ENCODE measurements around the gene LRRTM1. TPM values are rescaled to one million over a fixed set of nuclear protein-coding genes. Genes with fewer than 3 reads are reported as not detected.

Gene LRRTM1
- total RNA-seq, 1 experiment from 2014 or later, result not detected

DNA sequence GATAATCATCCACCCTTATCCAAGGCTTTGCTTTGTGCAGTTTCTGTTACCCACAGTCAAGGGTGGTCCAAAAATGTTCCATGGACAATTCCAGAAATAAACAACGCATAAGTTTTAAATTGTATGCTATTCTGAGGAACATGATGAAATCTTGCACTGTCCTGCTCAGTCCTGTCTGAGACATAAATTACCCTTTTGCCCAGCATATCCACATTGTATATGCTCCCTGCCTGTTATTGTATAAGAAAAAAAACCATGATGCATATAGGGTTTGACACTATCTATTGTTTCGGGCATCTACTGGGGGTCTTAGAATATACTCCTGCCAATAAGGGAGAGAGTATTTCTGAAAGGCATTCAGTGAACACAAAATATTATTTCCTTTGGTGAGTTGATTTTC, 24.0 kb downstream of the LRRTM1 start:
- CTCF ChIA-PET, result no interaction called here
- no peak overlapping the region for H3K4me3 ChIP-seq (ENCODE audit: low read depth in 2 of 2, low read length in 2 of 2)
- no peaks in the 10 kb centered on the region for H3K36me3 ChIP-seq (ENCODE audit: control insufficient read depth, insufficient read depth, low read length)
- in situ Hi-C loops (cut with HindIII; ENCODE audit: low pct_unique_long_range_greater_than_20kb, low sequenced_read_pairs) (no loop called here), intact Hi-C loops (cut with micrococcal nuclease; ENCODE audit: unreplicated experiment) (no loop called here)
- H3K27me3 ChIP-seq (ENCODE audit: control insufficient read depth, insufficient read depth, low read length), result no peaks in the 10 kb centered on the region
- POLR2A ChIA-PET, result no interaction called here
- no peak overlapping the region for H3K27ac ChIP-seq (ENCODE audit: low read length)
- H3K4me1 ChIP-seq (ENCODE audit: control insufficient read depth, insufficient read depth, low read length), result no peaks in the 10 kb centered on the region
- ATAC-seq (no peak), DNase-seq (ENCODE audit: low read depth, low spot score) (no peak)
- no TSS peak for BruUV-seq (replicated peaks)
- H3K9me3 ChIP-seq (ENCODE audit: control insufficient read depth, insufficient read depth, low read depth, low read length), result no peaks in the 10 kb centered on the region
- TF ChIP-seq, protein P1, sequence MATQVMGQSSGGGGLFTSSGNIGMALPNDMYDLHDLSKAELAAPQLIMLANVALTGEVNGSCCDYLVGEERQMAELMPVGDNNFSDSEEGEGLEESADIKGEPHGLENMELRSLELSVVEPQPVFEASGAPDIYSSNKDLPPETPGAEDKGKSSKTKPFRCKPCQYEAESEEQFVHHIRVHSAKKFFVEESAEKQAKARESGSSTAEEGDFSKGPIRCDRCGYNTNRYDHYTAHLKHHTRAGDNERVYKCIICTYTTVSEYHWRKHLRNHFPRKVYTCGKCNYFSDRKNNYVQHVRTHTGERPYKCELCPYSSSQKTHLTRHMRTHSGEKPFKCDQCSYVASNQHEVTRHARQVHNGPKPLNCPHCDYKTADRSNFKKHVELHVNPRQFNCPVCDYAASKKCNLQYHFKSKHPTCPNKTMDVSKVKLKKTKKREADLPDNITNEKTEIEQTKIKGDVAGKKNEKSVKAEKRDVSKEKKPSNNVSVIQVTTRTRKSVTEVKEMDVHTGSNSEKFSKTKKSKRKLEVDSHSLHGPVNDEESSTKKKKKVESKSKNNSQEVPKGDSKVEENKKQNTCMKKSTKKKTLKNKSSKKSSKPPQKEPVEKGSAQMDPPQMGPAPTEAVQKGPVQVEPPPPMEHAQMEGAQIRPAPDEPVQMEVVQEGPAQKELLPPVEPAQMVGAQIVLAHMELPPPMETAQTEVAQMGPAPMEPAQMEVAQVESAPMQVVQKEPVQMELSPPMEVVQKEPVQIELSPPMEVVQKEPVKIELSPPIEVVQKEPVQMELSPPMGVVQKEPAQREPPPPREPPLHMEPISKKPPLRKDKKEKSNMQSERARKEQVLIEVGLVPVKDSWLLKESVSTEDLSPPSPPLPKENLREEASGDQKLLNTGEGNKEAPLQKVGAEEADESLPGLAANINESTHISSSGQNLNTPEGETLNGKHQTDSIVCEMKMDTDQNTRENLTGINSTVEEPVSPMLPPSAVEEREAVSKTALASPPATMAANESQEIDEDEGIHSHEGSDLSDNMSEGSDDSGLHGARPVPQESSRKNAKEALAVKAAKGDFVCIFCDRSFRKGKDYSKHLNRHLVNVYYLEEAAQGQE (IDR thresholded peaks at IDR 0.05; ENCODE audit: insufficient read depth in 1 of 2, low read depth in 2 of 2, low read length in 1 of 2), result no peak
- TF ChIP-seq, protein P2, sequence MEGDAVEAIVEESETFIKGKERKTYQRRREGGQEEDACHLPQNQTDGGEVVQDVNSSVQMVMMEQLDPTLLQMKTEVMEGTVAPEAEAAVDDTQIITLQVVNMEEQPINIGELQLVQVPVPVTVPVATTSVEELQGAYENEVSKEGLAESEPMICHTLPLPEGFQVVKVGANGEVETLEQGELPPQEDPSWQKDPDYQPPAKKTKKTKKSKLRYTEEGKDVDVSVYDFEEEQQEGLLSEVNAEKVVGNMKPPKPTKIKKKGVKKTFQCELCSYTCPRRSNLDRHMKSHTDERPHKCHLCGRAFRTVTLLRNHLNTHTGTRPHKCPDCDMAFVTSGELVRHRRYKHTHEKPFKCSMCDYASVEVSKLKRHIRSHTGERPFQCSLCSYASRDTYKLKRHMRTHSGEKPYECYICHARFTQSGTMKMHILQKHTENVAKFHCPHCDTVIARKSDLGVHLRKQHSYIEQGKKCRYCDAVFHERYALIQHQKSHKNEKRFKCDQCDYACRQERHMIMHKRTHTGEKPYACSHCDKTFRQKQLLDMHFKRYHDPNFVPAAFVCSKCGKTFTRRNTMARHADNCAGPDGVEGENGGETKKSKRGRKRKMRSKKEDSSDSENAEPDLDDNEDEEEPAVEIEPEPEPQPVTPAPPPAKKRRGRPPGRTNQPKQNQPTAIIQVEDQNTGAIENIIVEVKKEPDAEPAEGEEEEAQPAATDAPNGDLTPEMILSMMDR (IDR thresholded peaks at IDR 0.05), result no peak
- no peak for TF ChIP-seq TCF7L2 (IDR thresholded peaks at IDR 0.05; ENCODE audit: low read depth, low read length)
- no peak for TF ChIP-seq POLR2AphosphoS5 (IDR thresholded peaks at IDR 0.05; ENCODE audit: low read depth, low read length)

DNA sequence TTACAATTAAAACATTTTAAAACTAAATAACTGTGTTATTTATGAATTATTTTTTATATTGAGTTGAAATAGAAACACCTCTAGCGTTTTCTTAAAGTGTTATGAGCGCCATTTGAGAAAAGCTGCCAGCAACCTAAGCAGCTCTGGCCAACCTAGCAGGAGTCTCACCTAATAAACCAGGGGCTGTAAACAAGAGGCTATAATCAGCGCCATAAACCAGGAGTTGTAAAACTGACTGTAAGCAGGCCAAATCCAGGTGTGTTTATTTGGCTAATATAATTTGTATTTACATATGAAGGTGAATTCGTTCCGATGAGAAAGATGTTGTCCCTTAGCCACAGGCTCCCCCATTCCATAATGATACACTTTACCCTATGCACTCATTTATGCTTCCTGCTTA, 34.7 kb downstream of the LRRTM1 start:
- Histone ChIP-seq H3K4me1 (ENCODE audit: control insufficient read depth, insufficient read depth, low read length) (no peaks in the 10 kb centered on the region), H3K27ac (ENCODE audit: low read length) (no peak overlapping the region), H3K36me3 (ENCODE audit: control insufficient read depth, insufficient read depth, low read length) (no peaks in the 10 kb centered on the region), H3K9me3 (ENCODE audit: control insufficient read depth, insufficient read depth, low read depth, low read length) (no peaks in the 10 kb centered on the region), H3K27me3 (ENCODE audit: control insufficient read depth, insufficient read depth, low read length) (no peaks in the 10 kb centered on the region), H3K4me3 (ENCODE audit: low read depth in 2 of 2, low read length in 2 of 2) (no peak overlapping the region)
- BruUV-seq (replicated peaks), result no TSS peak
- no peak for ATAC-seq
- DNase-seq (ENCODE audit: low read depth, low spot score), result no peak
- TF ChIP-seq POLR2AphosphoS5 (IDR thresholded peaks at IDR 0.05; ENCODE audit: low read depth, low read length) (no peak), TCF7L2 (IDR thresholded peaks at IDR 0.05; ENCODE audit: low read depth, low read length) (no peak), SIN3A (IDR thresholded peaks at IDR 0.05; ENCODE audit: borderline replicate concordance, insufficient read depth, low read depth, low read length) (no peak)
- TF ChIP-seq, protein P2 (IDR thresholded peaks at IDR 0.05), result no peak
- TF ChIP-seq, protein P1 (IDR thresholded peaks at IDR 0.05; ENCODE audit: insufficient read depth in 1 of 2, low read depth in 2 of 2, low read length in 1 of 2), result no peak
- ChIA-PET CTCF (no interaction called here), POLR2A (no interaction called here)
- in situ Hi-C loops (cut with HindIII; ENCODE audit: low pct_unique_long_range_greater_than_20kb, low sequenced_read_pairs) (no loop called here), intact Hi-C loops (cut with micrococcal nuclease; ENCODE audit: unreplicated experiment) (no loop called here)

Measured in Panc1 (cell line).